ENCODE measurements around the gene POLA1.
"Not testable (repeated sequence)": the region's sequence is repeated elsewhere in the genome, so short reads cannot be mapped to it uniquely, and the experiment has no call there.

The POLA1 gene, protein sequence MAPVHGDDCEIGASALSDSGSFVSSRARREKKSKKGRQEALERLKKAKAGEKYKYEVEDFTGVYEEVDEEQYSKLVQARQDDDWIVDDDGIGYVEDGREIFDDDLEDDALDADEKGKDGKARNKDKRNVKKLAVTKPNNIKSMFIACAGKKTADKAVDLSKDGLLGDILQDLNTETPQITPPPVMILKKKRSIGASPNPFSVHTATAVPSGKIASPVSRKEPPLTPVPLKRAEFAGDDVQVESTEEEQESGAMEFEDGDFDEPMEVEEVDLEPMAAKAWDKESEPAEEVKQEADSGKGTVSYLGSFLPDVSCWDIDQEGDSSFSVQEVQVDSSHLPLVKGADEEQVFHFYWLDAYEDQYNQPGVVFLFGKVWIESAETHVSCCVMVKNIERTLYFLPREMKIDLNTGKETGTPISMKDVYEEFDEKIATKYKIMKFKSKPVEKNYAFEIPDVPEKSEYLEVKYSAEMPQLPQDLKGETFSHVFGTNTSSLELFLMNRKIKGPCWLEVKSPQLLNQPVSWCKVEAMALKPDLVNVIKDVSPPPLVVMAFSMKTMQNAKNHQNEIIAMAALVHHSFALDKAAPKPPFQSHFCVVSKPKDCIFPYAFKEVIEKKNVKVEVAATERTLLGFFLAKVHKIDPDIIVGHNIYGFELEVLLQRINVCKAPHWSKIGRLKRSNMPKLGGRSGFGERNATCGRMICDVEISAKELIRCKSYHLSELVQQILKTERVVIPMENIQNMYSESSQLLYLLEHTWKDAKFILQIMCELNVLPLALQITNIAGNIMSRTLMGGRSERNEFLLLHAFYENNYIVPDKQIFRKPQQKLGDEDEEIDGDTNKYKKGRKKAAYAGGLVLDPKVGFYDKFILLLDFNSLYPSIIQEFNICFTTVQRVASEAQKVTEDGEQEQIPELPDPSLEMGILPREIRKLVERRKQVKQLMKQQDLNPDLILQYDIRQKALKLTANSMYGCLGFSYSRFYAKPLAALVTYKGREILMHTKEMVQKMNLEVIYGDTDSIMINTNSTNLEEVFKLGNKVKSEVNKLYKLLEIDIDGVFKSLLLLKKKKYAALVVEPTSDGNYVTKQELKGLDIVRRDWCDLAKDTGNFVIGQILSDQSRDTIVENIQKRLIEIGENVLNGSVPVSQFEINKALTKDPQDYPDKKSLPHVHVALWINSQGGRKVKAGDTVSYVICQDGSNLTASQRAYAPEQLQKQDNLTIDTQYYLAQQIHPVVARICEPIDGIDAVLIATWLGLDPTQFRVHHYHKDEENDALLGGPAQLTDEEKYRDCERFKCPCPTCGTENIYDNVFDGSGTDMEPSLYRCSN (N-terminal part only)

DNA sequence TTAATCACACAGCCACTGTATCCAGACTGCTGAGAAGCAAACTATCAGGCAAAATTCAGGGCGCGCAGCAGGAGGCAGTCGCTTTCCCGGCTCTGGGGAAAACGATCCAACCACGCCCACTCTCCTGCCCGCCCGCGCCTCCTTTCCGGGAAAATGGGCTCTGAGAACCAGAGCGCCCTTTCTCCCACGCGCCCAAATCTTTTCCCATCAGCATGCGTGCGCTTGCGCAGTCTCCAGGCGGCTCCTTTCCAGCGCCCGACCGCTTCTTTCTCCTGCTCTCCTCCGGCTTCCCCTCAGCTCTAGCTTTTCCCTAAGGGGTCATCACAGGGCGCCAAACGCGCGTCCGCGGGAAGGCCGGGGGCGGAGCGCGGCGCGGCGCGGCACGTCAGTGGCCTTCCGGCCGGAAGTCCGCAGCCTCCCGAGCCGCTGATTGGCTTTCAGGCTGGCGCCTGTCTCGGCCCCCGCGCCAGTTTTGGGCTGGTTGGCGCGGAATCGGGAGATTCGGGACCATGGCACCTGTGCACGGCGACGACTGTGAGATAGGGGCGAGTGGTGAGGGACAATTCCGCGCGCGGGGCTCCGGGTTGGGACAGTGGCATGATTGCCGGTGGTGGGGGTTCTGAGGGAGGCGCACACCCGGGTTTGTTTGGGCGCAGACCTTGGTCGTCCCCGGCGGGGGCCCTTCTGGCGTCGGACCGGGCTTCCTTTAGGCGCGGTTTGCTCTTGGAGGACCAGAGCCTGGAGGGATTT lies at the start of gene POLA1:
TSS of gene POLA1 (plus strand) at position 466 of the 750 bp plus-strand sequence. CDS start at position 510, 44 bp downstream.
- DNase-seq = peak; percentile 89

DNA sequence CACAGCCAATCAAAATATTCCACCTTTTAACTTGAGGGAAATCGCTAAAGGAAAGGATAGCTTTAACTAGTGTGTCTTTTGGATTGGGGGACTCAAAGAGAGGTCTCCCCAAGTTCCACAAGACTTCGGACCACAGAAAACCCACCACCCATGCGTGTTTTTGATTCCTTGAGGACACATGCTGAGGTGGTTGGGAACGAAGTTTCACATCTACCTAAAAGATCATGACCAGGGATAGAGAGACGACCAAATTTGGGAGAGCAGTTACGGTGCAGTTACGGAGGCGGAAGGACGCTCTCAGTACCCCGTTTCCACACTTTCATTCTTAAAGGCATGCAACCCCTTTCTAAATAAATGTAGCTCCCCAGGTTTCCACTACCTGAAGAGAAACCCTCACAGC lies 47.7 kb upstream of the POLA1 start:
- DNase-seq = no peak

DNA sequence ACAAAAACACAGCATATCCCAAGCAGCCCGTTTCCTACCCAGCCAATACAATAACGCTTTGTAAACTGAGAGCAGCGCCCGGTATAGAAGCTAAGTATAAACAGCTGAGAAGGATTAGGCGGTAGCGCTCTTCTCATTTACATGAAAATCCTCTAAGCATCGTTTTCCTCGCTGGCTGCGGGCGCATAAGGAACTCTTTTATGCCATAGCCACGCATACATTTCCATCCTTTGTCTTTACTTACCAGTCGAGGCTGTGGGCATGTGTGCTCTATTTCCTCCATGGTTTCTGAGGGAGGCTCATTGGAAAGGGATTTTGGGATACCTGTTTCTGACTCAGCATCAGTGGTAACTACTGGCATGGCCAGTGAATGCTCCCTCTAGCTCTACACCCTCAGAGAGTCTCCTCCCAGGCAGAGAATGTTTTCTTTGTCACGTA lies 47.0 kb upstream of the POLA1 start:
- DNase-seq = peak; percentile 22

DNA sequence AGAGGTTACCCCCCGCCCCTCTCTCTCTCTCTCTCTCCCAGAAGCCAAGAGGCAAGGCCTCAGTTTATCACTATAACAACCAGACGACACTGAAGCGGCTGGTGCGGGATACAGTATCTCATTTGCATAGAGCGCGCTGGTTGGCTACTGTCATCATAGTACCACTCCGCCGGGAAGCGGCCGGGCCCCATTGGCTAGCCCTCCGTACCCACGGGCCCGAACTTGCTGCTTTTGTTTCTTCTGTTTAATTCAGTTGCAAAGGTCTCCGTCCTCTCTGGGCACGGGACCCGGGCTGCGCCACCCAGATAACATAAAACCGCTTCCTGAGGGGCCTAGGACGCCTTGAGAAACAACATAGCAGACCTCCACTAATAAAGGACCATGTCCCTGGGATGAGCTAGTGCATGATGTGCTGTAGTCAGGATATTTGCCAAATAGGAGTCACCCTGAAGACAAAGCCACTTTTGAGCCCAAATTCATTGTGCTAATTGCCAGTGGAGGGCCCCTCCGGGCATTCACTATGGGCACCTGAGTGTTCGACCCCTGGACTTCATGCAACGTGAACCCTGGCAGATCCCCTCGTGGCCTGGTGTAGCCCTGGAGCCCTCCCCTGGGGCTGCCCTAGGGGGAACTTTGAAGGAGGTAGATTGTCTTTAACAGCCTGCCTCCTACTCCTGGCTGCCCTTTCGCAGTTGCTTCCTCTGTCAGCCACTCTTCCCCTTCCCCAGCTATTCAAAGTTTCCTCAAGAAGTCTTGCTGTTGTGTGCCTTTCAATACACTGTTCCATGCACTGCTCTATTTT lies 46.3 kb upstream of the POLA1 start, which contains the start of gene PCYT1B:
TSS of gene PCYT1B (minus strand) at position 91 of the 802 bp plus-strand sequence. CDS start 242 bp downstream, outside the sequence.
- DNase-seq = peak; percentile 79

DNA sequence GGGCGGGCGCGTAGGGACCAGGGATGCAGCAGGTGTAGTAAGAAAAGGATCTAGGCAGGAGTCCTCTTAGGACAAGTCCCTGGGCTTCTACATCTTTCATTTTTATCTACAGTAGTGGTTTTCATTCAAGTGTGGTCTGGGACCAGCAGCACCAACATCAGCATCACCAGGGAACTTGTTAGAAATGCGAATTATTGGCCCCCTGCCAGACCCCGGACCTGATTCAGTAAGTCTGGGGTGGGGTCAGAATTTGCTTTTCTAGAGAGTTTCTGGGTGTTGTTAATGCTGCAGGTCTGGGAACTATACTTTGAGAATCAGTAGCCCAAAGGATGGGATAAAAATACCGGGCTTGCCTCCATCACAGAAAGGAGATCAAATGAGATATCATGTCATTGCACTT lies 45.2 kb upstream of the POLA1 start:
- no peak for DNase-seq

DNA sequence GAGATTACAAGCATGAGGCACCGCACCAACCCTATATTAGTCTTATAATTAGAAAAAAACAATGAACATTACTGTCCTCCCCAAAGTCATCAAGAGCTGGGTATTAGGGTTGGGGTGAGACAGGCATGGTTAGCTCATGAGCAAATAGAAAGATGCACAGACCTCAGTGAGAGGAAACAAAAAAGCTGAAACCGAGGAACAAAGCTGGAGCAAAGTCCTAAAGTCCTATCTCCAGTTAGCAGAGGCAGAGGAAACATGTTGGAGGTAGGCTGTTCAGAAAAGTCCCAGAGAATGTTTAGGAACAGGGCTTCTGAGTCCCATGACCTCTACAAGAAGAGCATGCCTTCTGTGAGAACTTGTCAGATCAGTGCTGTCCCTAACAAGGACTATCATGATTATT lies 41.9 kb upstream of the POLA1 start:
- no peak for DNase-seq

DNA sequence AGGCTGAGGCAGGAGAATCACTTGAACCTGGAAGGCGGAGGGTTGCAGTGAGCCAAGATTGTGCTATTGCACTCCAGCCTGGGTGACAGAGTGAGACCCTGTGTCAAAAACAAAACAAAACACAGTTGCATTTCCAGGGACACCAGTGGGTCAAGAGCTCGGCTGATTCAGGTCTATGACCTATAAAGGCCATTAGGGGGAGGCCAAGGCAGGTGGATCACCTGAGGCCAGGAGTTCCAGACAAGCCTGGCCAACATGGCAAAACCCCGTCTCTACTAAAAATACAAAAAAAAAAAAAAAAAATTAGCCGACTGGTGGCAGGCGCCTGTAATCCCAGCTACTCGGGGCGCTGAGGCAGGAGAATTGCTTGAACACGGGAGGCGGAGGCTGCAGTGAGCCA lies 38.0 kb upstream of the POLA1 start:
- DNase-seq = not testable (repeated sequence)

DNA sequence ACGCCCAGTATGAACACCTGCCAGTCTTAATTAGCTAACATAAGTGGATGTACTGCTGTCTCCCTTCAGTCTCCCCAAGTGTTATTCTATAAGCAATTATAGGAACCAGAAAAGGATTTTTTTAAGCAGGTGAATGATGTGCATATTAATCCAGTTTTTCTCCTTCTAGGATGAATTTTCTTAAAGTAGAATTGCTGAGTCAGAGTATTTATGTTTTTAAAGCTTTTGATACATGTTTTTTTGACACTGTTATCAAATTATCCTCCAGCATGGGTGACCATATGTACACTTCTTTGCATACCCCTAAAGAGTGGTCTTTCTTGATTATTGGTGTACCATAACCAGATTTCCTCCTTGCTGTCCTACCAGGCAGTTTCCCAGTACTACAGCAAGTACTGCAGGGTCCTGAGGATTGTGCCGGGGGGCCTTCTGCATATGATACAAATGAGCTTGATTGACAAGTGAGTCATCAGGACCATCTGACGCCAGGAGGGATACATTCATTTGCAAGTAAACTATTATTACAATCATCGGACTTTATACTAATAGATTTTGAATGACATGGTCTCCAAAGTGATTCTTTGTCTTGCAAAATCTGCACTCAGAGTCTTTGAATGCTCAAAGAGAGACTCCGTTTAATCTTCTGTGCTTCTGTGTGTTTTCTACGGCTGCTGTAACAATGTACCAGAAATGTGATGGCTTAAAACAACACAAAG lies 35.9 kb upstream of the POLA1 start:
- DNase-seq = no peak

DNA sequence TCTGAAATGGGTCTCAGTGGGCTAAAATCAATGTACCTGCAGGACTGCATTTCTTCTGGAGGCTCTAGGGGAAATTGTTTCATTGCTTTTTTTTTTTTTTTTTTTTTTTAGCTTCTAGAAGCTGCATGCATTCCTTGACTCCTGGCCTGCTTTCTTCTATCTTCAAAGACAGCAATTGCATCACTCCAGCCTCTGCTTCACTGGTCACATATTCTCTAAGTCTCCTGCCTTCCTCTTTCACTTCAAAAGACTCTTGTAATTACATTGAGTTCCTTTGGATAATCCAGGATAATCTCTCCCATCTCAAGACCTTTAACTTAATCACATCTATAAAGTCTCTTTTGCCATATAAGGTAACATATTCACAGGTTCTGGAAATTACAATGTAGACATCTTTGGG lies 35.3 kb upstream of the POLA1 start:
- DNase-seq = no peak

DNA sequence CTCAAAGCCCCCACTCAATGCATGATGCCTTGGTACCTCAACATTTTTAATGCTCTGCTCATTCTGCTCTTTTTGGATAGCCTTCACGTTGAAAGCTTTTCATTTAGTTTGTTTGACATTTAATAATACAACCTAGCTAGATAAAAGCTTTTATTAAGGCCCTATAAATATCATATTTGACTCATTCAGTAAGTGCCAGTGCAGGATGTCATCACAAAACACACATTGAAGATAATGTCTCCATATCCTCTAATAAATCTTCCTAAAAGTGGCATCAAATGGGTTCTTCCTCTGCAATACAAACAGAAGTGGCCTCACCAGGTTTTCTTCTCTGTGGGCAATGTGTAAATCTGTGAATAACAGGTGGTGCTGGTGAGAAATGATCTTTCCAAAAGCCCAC lies 34.6 kb upstream of the POLA1 start:
- DNase-seq = no peak

DNA sequence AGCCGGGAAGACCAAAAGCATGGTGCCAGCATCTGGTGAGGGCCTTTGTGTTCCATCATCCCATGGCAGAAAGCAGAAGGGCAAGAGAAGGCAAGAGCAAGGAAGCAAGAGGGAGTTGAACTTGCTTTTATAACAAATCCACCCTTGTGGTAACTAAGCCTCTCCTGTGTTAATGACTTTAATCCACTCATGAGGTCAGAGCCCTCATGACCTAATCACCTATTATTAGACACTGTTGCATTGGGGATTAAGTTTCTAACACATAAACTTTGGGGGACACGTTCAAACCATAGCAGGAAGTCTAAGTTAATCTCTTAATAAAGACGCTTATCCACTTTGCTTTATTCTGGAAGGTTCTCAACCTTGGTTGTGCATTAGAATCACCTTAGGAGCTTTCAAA lies 34.1 kb upstream of the POLA1 start:
- DNase-seq = no peak

DNA sequence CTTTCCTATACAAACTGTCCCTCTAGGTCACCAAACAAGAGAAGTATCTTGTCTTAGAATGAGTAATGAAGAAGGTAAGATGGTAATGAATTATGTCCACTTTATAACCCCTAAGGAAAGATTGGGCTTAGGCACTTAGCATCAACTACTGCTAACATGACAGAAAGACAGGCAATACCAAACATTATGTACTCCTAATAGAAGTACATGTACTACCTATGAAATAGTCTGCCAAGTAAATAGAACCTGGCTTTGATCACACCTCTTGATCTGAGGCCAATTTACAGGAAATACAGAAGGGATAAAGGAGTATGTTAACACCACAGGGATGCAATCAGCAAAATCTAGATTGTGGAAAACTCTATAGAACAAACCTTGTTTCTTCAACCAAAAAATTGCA lies 32.4 kb upstream of the POLA1 start:
- no peak for DNase-seq

DNA sequence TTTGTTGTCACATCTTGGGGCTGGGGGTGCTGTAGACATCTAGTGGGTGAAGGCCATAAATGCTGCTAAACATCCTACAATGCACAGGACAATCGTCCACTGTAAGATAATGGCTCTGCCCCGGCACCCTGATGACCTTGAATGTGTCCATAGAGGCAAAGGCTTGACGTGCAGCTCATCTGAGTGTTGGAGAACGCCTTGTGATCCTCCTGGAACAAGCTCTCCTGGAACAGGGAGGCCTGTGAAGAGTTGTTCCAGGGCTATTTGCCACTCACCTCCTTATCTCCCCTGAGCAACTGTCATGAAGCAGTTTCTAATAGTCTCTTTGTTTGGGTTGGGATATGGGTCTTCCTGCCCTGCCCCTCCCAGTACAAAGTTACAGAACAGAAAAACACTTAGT lies 31.4 kb upstream of the POLA1 start:
- no peak for DNase-seq

DNA sequence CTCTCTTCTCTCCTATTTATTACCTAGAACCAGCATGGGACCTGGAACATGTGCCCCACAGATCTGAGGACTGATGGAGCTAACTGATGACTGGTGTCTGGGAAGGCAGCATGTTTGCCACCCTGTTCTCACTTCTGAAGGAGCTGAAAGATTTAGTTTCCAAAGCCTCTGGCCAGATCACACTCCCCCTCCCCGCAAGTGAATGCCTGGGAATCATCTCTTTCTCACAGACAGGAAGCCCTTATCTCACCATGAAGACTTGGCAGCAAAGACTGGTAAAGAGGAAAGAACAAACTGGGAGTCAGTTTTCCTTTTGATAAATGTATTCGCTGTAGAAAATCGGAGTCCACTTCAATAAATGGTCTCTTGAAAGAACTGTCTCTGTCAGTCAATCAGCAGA lies 25.6 kb upstream of the POLA1 start:
- no peak for DNase-seq

DNA sequence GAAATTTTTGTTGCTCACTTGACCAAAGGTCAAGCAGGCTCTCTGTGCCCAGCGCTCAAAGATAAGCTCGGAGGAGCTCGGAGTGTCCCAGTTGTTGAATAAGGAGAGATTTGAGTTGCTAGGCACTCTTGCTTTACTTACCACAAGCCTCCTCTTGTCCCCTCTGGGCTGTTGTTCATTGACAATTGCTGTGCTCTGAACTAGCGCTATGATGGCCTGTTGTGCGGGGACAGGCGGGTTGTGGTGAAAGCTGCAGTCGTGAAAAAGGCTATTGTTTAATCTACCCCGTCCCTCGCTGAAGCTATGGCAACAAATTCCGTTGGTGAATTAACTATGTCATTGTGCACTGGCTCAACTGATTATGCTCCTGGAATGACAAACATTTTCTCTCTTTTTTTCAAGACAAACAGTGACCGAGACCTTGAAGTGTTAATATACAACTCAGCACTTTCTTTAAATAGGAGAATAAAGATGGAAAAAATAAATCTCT lies 21.0 kb upstream of the POLA1 start:
- no peak for DNase-seq

DNA sequence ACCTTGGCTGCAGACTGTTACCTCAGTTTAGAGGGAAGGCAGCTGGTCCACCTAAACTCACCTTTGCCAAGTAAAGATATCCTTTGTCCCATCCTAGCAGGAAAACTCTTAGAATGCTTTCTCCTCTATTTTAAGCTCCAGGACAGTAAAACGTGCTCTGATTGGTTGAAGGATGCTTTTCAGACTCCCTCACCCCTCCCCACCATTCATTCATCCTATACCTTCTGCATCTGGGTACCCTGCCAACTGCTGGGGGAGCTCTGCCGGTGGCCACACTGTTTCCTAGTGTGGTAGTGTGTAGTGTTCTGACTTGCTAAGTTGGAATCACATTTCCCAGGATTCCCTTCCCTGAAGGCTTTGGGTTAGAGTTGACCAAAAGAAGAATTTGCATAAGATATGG lies 20.3 kb upstream of the POLA1 start:
- no peak for DNase-seq

DNA sequence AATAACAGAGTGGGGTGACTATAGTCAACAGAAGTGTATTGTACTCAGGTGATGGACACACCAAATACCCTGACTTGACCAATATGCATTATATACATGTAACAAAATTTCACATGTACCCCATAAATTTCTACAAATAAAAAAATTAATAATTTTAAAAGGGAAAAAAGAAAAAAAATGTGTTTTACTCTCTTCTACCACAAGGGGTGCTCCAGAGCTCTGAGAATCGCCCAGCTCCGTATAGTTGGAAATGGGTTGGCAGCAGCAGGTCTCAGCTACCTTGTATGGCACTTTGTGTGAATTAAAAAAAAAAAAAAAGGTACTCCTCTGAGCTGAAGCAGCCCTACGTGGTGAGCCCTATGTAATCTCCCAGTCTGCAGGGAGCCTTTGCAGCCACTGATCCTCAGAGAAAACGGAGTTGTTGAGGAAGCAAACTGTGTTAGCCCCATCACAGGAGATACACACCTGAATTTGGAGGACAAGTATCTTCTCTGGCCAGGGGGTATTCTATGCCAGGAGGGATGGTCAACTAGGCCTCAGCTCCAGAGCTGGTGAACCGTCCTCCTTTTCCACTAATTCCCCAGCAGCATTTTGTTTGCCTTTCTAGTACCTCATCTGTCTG lies 17.2 kb upstream of the POLA1 start:
- peak; percentile 7 for DNase-seq

DNA sequence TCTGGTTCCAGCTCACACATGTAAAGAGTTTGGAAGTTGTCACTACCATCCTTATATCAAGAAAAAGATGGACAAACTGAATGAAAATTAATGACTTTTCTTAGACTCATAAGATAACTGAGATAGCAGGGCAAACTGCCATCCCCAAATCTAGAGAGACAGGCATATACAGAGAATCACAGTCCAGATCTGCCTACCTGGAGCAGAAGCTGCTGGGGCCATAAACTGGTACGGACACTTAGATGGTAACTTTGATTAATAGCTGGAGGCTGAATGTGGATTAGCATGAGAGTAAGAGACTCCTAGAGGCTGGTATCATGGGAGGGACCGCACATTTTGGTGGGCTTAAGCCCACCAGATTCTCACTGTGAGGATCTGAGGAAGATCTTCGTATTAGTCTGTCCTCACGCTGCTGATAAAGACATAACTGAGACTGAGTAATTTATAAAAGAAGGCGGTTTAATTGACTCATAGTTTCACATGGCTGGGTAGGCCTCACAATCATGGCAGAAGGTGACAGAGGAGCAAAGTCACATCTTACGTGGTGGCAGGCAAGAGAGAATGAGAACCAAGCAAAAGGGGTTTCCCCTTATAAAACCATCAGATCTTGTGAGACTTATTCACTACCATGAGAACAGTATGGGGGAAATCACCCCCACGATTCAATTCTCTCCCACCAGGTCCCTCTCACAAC lies 10.8 kb upstream of the POLA1 start:
- DNase-seq = no peak

DNA sequence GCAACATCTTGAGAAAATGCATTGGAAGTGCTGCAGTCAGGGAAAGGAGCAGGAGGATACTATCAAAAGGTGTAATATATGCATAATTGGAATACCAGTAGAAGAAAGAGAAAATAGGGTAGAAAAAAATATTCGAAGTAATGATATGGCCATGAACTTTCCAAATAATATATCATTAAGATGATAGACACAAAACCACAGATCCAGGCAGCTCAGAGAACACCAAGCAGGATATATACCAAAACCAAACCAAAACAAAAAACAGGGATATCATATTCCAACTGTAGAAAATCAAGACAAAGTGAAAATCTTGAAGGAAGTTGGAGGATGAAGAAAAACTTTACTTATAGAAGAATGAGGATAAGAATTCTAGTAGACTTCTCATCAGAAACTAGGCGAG lies 9.7 kb upstream of the POLA1 start:
- no peak for DNase-seq

Data from NCI-H2171 (cell line).